Measurements from ENCODE around the gene OR52B2. TPM values are rescaled to one million over a fixed set of nuclear protein-coding genes. Genes with fewer than 3 reads are reported as not detected.

OR52B2 gene
- total and polyA plus RNA-seq, 9 of the 15 experiments (the other 6 are each of a cell fraction or from before 2014, with no cell fraction given) = not detected

DNA sequence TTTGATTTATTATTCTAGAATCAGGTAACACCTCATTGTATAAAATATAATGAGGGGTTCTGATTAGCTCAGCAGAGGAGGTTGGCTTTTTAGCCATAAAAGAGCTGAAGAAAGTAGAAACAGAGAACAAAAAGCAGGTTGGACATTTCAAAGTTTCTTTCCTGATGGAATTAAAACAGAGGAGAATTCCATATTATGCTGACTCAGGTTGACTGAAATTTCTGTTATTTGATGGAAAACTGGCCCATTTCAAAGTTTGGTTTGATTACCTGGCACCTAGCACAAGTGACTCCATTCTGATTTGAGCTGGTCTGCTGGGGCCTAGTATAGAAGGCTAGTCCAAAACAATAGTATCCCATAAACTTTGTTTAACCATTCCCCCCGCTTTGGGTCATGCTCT is 37.7 kb downstream of the OR52B2 start:
- intact Hi-C loops (cut with micrococcal nuclease) = no loop called here
- Histone ChIP-seq H3K9me3 (replicated peaks; ENCODE audit: control insufficient read depth, insufficient read depth, low read depth, low read length) (no peaks in the 10 kb centered on the region), H3K27me3 (ENCODE audit: control insufficient read depth in 2 of 2, insufficient read depth in 2 of 2, low read length in 2 of 2) (peaks cover 5 to 10% of the 10 kb centered on the region in 2 experiments; a peak in 3 of 5 replicates), H3K9ac (ENCODE audit: insufficient read depth in 1 of 2, low read depth in 2 of 2, low read length in 2 of 2) (no peak overlapping the region), H3K4me2 (ENCODE audit: insufficient read depth, low read length) (no peak overlapping the region), H2AFZ (ENCODE audit: low read depth, low read length) (no peak overlapping the region), H3K4me1 (replicated peaks in 1 of 2; ENCODE audit: control insufficient read depth in 2 of 2, insufficient read depth in 2 of 2, low read length in 2 of 2) (no peaks in the 10 kb centered on the region), H3K4me3 (no peak overlapping the region), H3K79me2 (ENCODE audit: control insufficient read depth, insufficient read depth, low read length) (no peaks in the 10 kb centered on the region), H4K20me1 (replicated peaks; ENCODE audit: control insufficient read depth, insufficient read depth, low read length) (no peaks in the 10 kb centered on the region), H3K36me3 (ENCODE audit: control insufficient read depth, insufficient read depth, low read length) (no peaks in the 10 kb centered on the region), H3K9me1 (ENCODE audit: control insufficient read depth, insufficient read depth, low read length) (no peaks in the 10 kb centered on the region), H3K27ac (ENCODE audit: extremely low read depth, low read depth, low read length) (no peak overlapping the region)
- ChIA-PET POLR2A (interaction anchor here (1.0 kb wide), 1 partner anchor 8 kb away, joined by 3 read pairs; no protein-coding TSS in a partner anchor), CTCF (ENCODE audit: low intra/inter-chr PET ratio) (no interaction called here)
- 0% methylated on average over 1 of the region's 1 CpG for WGBS (ENCODE audit: insufficient coverage, low coverage, missing lambda C conversion rate)
- no peak for DNase-seq (ENCODE audit: extremely low read depth in 1 of 4, low spot score in 3 of 4)
- FAIRE-seq = no peak
- BruUV-seq (replicated peaks) = no TSS peak
- in situ Hi-C loops (cut with MboI) = no loop called here
- no peak for ATAC-seq
- peak; percentile 82 for TF ChIP-seq ZNF316 (IDR thresholded peaks at IDR 0.05)
- no peak for TF ChIP-seq NFE2 (IDR thresholded peaks at IDR 0.05; ENCODE audit: low read depth)
- TF ChIP-seq, protein P1, sequence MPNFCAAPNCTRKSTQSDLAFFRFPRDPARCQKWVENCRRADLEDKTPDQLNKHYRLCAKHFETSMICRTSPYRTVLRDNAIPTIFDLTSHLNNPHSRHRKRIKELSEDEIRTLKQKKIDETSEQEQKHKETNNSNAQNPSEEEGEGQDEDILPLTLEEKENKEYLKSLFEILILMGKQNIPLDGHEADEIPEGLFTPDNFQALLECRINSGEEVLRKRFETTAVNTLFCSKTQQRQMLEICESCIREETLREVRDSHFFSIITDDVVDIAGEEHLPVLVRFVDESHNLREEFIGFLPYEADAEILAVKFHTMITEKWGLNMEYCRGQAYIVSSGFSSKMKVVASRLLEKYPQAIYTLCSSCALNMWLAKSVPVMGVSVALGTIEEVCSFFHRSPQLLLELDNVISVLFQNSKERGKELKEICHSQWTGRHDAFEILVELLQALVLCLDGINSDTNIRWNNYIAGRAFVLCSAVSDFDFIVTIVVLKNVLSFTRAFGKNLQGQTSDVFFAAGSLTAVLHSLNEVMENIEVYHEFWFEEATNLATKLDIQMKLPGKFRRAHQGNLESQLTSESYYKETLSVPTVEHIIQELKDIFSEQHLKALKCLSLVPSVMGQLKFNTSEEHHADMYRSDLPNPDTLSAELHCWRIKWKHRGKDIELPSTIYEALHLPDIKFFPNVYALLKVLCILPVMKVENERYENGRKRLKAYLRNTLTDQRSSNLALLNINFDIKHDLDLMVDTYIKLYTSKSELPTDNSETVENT (CRISPR knock-in tag; IDR thresholded peaks at IDR 0.05) = no peak
- no peak for TF ChIP-seq MECOM (CRISPR knock-in tag; IDR thresholded peaks at IDR 0.05)
- no peak for TF ChIP-seq NBN (IDR thresholded peaks at IDR 0.05; ENCODE audit: low read depth)
- peak; percentile 45 for TF ChIP-seq C11orf30 (IDR thresholded peaks at IDR 0.05; ENCODE audit: low read depth)
- no peak for TF ChIP-seq ZNF318 (IDR thresholded peaks at IDR 0.05; ENCODE audit: borderline replicate concordance in 1 of 2, low read depth in 1 of 2)
- no peak for TF ChIP-seq NFXL1 (CRISPR knock-in tag; IDR thresholded peaks at IDR 0.05)
- TF ChIP-seq MAFF (IDR thresholded peaks at IDR 0.05; ENCODE audit: low read length) = peak; percentile 55
- TF ChIP-seq MAFG (tag; conservative IDR thresholded peaks at IDR 0.05) = 0 out of 2 replicates have a peak, but pooled peaks have one; percentile 14
- TF ChIP-seq ZKSCAN1 (IDR thresholded peaks at IDR 0.05; ENCODE audit: low read depth, low read length) = no peak
- peak; percentile 60 for TF ChIP-seq MAFK (IDR thresholded peaks at IDR 0.05; ENCODE audit: low read length)

All from K562 (cell line).